ENCODE measurements around the gene PYHIN1.

GRCh38 chr1:159010391-159010790 is 79.0 kb downstream of the PYHIN1 start:
- TF ChIP-seq EP300 (IDR thresholded peaks at IDR 0.05), result no peak
- TF ChIP-seq CTCF (IDR thresholded peaks at IDR 0.05), result no peak
